NOMO-1 (cell line): Measurements from ENCODE around the gene ATRN.
A peak's percentile ranks its signal among the peaks of the same experiment; 100 is the strongest.
"Not testable (repeated sequence)": the region's sequence is repeated elsewhere in the genome, so short reads cannot be mapped to it uniquely, and the experiment has no call there.

ENCODE experiments used
- DNase-seq, 2 experiments: peaks; one replicate each; lab custom pipeline; 2025; ENCODE audit not compliant: unreplicated experiment in 2 of 2; lab: John Stamatoyannopoulos, UW

Gene ATRN

DNA sequence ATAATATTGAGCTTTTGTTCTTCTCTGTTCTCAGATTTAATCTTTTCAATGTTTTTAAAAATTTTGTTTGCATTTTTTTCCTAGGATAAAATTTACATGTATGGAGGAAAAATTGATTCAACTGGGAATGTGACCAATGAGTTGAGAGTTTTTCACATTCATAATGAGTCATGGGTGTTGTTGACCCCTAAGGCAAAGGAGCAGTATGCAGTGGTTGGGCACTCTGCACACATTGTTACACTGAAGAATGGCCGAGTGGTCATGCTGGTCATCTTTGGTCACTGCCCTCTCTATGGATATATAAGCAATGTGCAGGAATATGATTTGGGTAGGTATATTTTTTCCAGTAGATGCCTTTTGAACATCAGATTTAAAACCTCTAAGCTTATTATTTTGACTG lies 89.8 kb downstream of the ATRN start:
- no peak for DNase-seq

- DNase-seq = no peak
These were observed 92.3 kb downstream of the ATRN start for GRCh38 chr20:3563133-3563532.

DNA sequence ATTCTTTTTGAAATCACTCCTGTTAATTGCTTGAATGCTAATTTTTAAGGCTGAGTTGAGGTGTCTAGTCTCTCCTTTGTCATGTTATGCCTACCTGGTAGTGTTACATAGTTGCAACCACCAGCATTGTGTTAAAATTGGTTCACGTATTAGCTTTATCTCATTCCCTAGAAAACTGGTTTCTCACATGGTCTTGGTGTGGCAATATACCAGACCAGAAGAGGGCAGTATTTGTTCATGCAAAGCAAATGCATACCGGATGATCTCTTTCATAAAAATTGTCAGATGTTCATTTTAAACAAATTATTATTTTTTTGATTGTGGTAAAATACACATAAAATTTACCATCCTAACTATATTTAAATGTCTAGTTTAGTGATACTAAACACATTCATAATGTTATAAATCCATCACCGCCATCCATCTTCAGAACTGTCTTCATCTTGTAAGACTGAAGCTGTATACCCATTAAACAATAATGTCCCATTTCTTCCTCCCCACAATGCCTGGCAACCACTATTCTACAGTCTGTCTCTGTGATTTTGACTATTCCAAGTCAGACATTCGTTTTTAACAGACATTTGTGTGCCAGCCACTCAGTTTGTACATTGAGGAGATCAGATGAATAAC lies 92.8 kb downstream of the ATRN start:
- peak; percentile 11 to 32 for DNase-seq

- DNase-seq = no peak
These were observed 95.0 kb downstream of the ATRN start for GRCh38 chr20:3565851-3566250.

DNA sequence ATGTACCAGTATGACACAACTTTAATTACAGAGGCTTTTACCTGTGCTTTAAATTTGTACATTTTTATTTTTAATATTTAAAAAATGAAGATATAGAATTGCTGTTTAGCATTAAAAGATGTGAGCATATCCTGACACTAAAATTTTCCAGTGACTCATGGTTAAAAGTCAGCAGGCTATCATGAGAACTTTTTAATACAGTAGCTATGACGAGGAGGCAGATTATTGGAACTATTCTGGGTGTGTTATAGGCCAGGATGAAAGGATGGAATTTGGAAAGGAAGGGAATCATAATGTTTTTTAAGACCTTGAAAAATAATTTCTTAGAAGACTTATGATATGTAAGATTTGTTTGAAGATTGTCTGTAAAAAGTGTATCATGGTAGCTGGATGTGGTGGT lies 101.3 kb downstream of the ATRN start:
- no peak for DNase-seq

- DNase-seq = no peak
These were observed 105.5 kb downstream of the ATRN start for GRCh38 chr20:3576363-3576762.

- DNase-seq = no peak
These were observed 106.5 kb downstream of the ATRN start for GRCh38 chr20:3577366-3577765.

- no peak for DNase-seq
These were observed 109.6 kb downstream of the ATRN start for GRCh38 chr20:3580412-3580811.

GRCh38 chr20:3583765-3584164 lies 112.9 kb downstream of the ATRN start:
- DNase-seq = no peak

- no peak for DNase-seq
These were observed 115.3 kb downstream of the ATRN start for GRCh38 chr20:3586093-3586492.

- DNase-seq = no peak
These were observed 119.3 kb downstream of the ATRN start for GRCh38 chr20:3590164-3590563.

DNA sequence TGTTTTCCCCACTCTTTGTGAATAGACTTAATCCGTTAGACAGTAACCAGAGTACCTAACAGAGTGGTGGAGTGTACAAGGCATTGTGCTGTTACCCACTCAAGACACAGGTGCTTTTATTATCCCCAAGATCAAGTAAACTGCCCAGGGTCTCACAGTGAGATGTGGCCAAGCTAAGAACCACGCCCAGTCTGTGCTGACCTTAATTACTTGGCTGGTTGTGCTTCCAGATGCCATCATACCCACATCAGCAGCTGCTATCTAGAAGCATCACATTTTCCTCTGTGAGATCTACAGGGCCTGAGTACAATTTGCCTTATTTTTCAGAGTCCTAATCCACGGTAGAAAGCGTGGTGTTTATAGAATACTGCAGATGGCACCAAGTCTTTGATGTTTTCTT lies 122.1 kb downstream of the ATRN start:
- DNase-seq = no peak

DNA sequence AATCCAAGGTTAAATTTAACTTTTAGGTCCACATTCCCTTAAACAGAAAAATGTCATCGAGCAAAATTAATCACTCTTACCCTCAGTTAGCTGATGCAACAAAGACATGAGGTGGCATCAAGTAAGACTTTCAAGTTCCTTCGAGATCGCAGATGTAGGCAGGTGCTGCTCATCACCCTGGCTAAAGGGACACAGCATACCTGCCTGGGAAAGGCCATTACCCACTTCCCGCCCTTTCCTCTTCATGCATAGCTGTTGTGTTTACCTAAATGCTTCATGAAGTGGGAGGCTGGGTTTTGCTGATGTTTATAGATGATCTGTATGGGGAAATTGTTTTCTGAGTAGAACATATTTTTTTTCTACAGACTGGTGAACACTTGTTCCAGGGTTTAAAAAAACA lies 124.7 kb downstream of the ATRN start:
- DNase-seq = no peak

DNA sequence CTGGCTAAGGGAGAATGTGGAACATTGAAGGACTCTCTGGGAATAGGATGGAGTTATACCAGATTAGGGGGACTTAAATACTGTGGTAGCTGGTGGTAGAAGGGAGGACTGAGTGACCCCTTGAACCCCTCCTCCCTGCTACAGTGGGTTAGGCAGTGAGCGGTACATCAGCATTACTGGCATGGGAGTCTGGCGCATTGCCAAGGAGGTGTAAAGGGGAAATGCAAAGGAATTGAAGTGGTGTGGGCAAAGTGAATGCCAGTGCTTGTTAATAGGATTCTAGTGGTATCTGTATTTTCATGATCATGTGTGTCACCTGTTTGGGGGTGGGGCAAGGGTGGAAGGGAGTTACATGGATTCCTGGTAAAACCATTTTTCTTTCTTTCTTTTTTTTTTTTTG lies 132.3 kb downstream of the ATRN start:
- no peak for DNase-seq

- DNase-seq = not testable (repeated sequence)
These were observed 134.6 kb downstream of the ATRN start for GRCh38 chr20:3605386-3605886.

GRCh38 chr20:3606021-3606420 lies 135.2 kb downstream of the ATRN start:
- no peak for DNase-seq

GRCh38 chr20:3611901-3612300 lies 141.1 kb downstream of the ATRN start:
- no peak for DNase-seq

GRCh38 chr20:3612795-3613572 lies 142.2 kb downstream of the ATRN start:
- DNase-seq = no peak

GRCh38 chr20:3613821-3614440 lies 143.1 kb downstream of the ATRN start:
- DNase-seq = no peak

DNA sequence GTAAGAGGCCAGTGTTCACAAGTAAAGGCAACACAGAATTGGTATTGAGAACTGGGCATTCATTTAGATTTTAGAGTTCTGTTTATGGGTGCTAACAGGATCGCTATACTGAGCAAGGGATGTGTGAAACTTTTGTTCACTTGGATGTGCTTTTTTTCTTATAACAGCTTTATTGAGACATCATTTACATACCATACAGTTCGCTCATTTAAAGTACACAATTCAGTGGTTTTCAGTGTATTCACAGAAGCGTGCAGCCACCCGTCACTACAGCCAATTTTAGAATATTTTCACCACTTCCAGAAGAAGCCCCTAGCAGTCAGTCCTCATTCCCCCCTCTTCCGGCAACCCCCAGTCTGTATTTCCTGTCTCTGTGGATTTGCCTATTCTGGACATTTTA lies 143.6 kb downstream of the ATRN start:
- DNase-seq = no peak

- DNase-seq = not testable (repeated sequence)
These were observed 144.5 kb downstream of the ATRN start for GRCh38 chr20:3615171-3615840.
